ENCODE data around the gene ROBO1. TPM values are rescaled to one million over a fixed set of nuclear protein-coding genes. Genes with fewer than 3 reads are reported as not detected.

Gene ROBO1
- total RNA-seq, 2 donors from 2014 or later, result 7.6 to 19.7 TPM

- Histone ChIP-seq H3K4me1 (no peaks in the 10 kb centered on the region), H3K27ac (no peak overlapping the region), H3K36me3 (no peaks in the 10 kb centered on the region), H3K4me3 (no peak overlapping the region), H3K27me3 (no peaks in the 10 kb centered on the region), H3K9me3 (no peaks in the 10 kb centered on the region)
- TF ChIP-seq CTCF (IDR thresholded peaks at IDR 0.05), result no peak
- no peak for DNase-seq (ENCODE audit: low spot score)
Observed at GRCh38 chr3:78668302-78668701, 1099.5 kb downstream of the ROBO1 start.

GRCh38 chr3:78666470-78666800, 1101.4 kb downstream of the ROBO1 start:
- H3K4me1 ChIP-seq, result no peaks in the 10 kb centered on the region
- H3K4me3 ChIP-seq, result no peak overlapping the region
- TF ChIP-seq CTCF (IDR thresholded peaks at IDR 0.05), result no peak
- H3K27me3 ChIP-seq, result no peaks in the 10 kb centered on the region
- H3K27ac ChIP-seq, result no peak overlapping the region
- no peaks in the 10 kb centered on the region for H3K36me3 ChIP-seq
- DNase-seq (ENCODE audit: low spot score), result no peak
- H3K9me3 ChIP-seq, result no peaks in the 10 kb centered on the region

GRCh38 chr3:78665776-78666469, 1101.9 kb downstream of the ROBO1 start:
- Histone ChIP-seq H3K36me3 (no peaks in the 10 kb centered on the region), H3K27me3 (no peaks in the 10 kb centered on the region), H3K27ac (no peak overlapping the region), H3K9me3 (no peaks in the 10 kb centered on the region), H3K4me3 (no peak overlapping the region), H3K4me1 (no peaks in the 10 kb centered on the region)
- no peak for DNase-seq (ENCODE audit: low spot score)
- no peak for TF ChIP-seq CTCF (IDR thresholded peaks at IDR 0.05)

GRCh38 chr3:78665101-78665500, 1102.7 kb downstream of the ROBO1 start:
- no peak for DNase-seq (ENCODE audit: low spot score)
- Histone ChIP-seq H3K9me3 (no peaks in the 10 kb centered on the region), H3K4me1 (no peaks in the 10 kb centered on the region), H3K36me3 (no peaks in the 10 kb centered on the region), H3K27me3 (no peaks in the 10 kb centered on the region), H3K4me3 (no peak overlapping the region), H3K27ac (peak overlapping the region in 1 of 2 donors; percentile 25)
- no peak for TF ChIP-seq CTCF (IDR thresholded peaks at IDR 0.05)

GRCh38 chr3:78660957-78661356, 1106.8 kb downstream of the ROBO1 start:
- H3K4me3 ChIP-seq, result no peak overlapping the region
- no peaks in the 10 kb centered on the region for H3K9me3 ChIP-seq
- H3K27ac ChIP-seq, result no peak overlapping the region
- no peaks in the 10 kb centered on the region for H3K36me3 ChIP-seq
- TF ChIP-seq CTCF (IDR thresholded peaks at IDR 0.05), result no peak
- DNase-seq (ENCODE audit: low spot score), result peak; percentile 69
- H3K4me1 ChIP-seq, result no peaks in the 10 kb centered on the region
- no peaks in the 10 kb centered on the region for H3K27me3 ChIP-seq

- Histone ChIP-seq H3K4me3 (no peak overlapping the region), H3K9me3 (no peaks in the 10 kb centered on the region), H3K4me1 (no peaks in the 10 kb centered on the region), H3K36me3 (no peaks in the 10 kb centered on the region), H3K27me3 (no peaks in the 10 kb centered on the region), H3K27ac (no peak overlapping the region)
- TF ChIP-seq CTCF (IDR thresholded peaks at IDR 0.05), result peak; percentile 50 to 78
- no peak for DNase-seq (ENCODE audit: low spot score)
Observed at GRCh38 chr3:78659386-78659987, 1108.3 kb downstream of the ROBO1 start.

Data from right atrium auricular region (tissue), 2 donors.